Trophoblast cell (in vitro differentiated cells and primary cell): Measurements from ENCODE around the gene RRP9.

Source experiments
- DNase-seq, 2 donors: peaks; one replicate each; pipeline ENCODE4 v3.0.0-alpha.2; 2016
- H2AFZ ChIP-seq: 2 replicates; pipeline ENCODE4 v1.6.1; 2013; ENCODE audit warnings: low read length, moderate library complexity, mild to moderate bottlenecking; ENCODE audit not compliant: insufficient read depth, poor library complexity
- H2AK5ac ChIP-seq: 2 replicates; pipeline ENCODE4 v1.6.1; 2013; ENCODE audit warnings: mild to moderate bottlenecking, low read length
- H2BK120ac ChIP-seq: 2 replicates; pipeline ENCODE4 v1.6.1; 2013; ENCODE audit warnings: low read length, mild to moderate bottlenecking, moderate library complexity; ENCODE audit not compliant: insufficient read depth, poor library complexity
- H2BK12ac ChIP-seq: 2 replicates; pipeline ENCODE4 v1.6.1; 2013; ENCODE audit warnings: mild to moderate bottlenecking, low read length, moderate library complexity
- H2BK5ac ChIP-seq: 2 replicates; pipeline ENCODE4 v1.6.1; 2013; ENCODE audit warnings: low read length, low read depth, moderate library complexity, mild to moderate bottlenecking; ENCODE audit not compliant: poor library complexity
- H3K14ac ChIP-seq: 2 replicates; pipeline ENCODE4 v1.6.1; 2013; ENCODE audit warnings: mild to moderate bottlenecking, low read length
- H3K18ac ChIP-seq: 2 replicates; pipeline ENCODE4 v1.6.1; 2013; ENCODE audit warnings: mild to moderate bottlenecking, low read length
- H3K23ac ChIP-seq: 2 replicates; pipeline ENCODE4 v1.6.1; 2013; ENCODE audit warnings: low read length
- H3K27ac ChIP-seq: 2 replicates; pipeline ENCODE4 v1.5.1; 2013; ENCODE audit warnings: low read depth, mild to moderate bottlenecking, inconsistent platforms, low read length, moderate library complexity
- H3K27me3 ChIP-seq: 2 replicates; pipeline ENCODE4 v1.6.1; 2013; ENCODE audit warnings: inconsistent platforms, mild to moderate bottlenecking, low read length, moderate library complexity; ENCODE audit not compliant: insufficient read depth
- H3K36me3 ChIP-seq, 2 experiments: 1 replicate in 1 of 2; 2 replicates in 1 of 2; pipeline ENCODE4 v1.6.1; 2013; ENCODE audit warnings: low read length in 2 of 2, mild to moderate bottlenecking in 2 of 2, moderate library complexity in 1 of 2; ENCODE audit not compliant: insufficient read depth in 2 of 2, control insufficient read depth in 1 of 2
- H3K4ac ChIP-seq: 2 replicates; pipeline ENCODE4 v1.6.1; 2013; ENCODE audit warnings: low read depth, mild to moderate bottlenecking, low read length, moderate library complexity
- H3K4me1 ChIP-seq, 2 experiments: 1 replicate in 1 of 2; 2 replicates in 1 of 2; pipeline ENCODE4 v1.6.1; 2013; ENCODE audit warnings: low read length in 2 of 2, mild to moderate bottlenecking in 2 of 2, moderate library complexity in 1 of 2; ENCODE audit not compliant: insufficient read depth in 2 of 2, control insufficient read depth in 1 of 2
- H3K4me2 ChIP-seq: 2 replicates; pipeline ENCODE4 v1.6.1; 2013; ENCODE audit warnings: inconsistent platforms, mild to moderate bottlenecking, low read length, moderate library complexity
- H3K4me3 ChIP-seq: 2 replicates; pipeline ENCODE4 v1.5.1; 2013; ENCODE audit warnings: mild to moderate bottlenecking, low read depth, low read length, inconsistent platforms
- H3K79me1 ChIP-seq: one replicate; pipeline ENCODE4 v1.6.1; 2013; ENCODE audit warnings: low read length
- H3K79me2 ChIP-seq: 2 replicates; pipeline ENCODE4 v1.6.1; 2013; ENCODE audit warnings: low read length, mild to moderate bottlenecking; ENCODE audit not compliant: control insufficient read depth, insufficient read depth, poor library complexity
- H3K9ac ChIP-seq: 2 replicates; pipeline ENCODE4 v1.6.1; 2013; ENCODE audit warnings: mild to moderate bottlenecking, low read length
- H3K9me3 ChIP-seq: 2 replicates; pipeline ENCODE4 v1.6.1; 2013; ENCODE audit warnings: low read depth, mild to moderate bottlenecking, control low read depth, inconsistent platforms, low read length; ENCODE audit not compliant: insufficient read depth
- H4K12ac ChIP-seq: 2 replicates; pipeline ENCODE4 v1.6.1; 2013; ENCODE audit warnings: low read depth, mild to moderate bottlenecking, low read length, moderate library complexity
- H4K8ac ChIP-seq: 2 replicates; pipeline ENCODE4 v1.6.1; 2013; ENCODE audit warnings: low read depth, mild to moderate bottlenecking, low read length, moderate library complexity
- H4K91ac ChIP-seq: one replicate; pipeline ENCODE4 v1.6.1; 2013; ENCODE audit warnings: low read depth, mild to moderate bottlenecking, low read length, moderate library complexity
- WGBS: extraction: QIAGEN DNeasy Blood & Tissue Kit; methylation state at CpG from one replicate; pipeline ENCODE4 v1.1.7; 2013; ENCODE audit warnings: missing lambda C conversion rate; ENCODE audit not compliant: insufficient read length, insufficient coverage; ENCODE audit errors: extremely low coverage; 5-methylcytosine and 5-hydroxymethylcytosine counted together

Gene RRP9

GRCh38 chr3:51968883-51969678, 27.4 kb upstream of the RRP9 start:
- Histone ChIP-seq H3K4me3 (no peak overlapping the region), H2BK120ac (no peak overlapping the region), H2BK12ac (no peak overlapping the region), H3K4ac (no peak overlapping the region), H3K23ac (no peak overlapping the region), H3K27me3 (no peaks in the 10 kb centered on the region), H2AK5ac (no peak overlapping the region), H4K91ac (no peak overlapping the region), H3K36me3 (no peaks in the 10 kb centered on the region), H3K9ac (no peak overlapping the region), H2AFZ (no peak overlapping the region), H3K27ac (no peak overlapping the region), H3K4me2 (no peak overlapping the region), H4K8ac (no peak overlapping the region), H3K4me1 (peaks cover 17 to 27% of the 10 kb centered on the region in 2 experiments), H3K79me2 (peaks cover 12% of the 10 kb centered on the region), H4K12ac (no peak overlapping the region), H3K79me1 (peaks cover 17% of the 10 kb centered on the region), H2BK5ac (no peak overlapping the region), H3K14ac (no peak overlapping the region), H3K18ac (no peak overlapping the region), H3K9me3 (no peaks in the 10 kb centered on the region)
- no peak for DNase-seq
- no CpG with 5 or more reads among the region's 6 CpGs for WGBS

DNA sequence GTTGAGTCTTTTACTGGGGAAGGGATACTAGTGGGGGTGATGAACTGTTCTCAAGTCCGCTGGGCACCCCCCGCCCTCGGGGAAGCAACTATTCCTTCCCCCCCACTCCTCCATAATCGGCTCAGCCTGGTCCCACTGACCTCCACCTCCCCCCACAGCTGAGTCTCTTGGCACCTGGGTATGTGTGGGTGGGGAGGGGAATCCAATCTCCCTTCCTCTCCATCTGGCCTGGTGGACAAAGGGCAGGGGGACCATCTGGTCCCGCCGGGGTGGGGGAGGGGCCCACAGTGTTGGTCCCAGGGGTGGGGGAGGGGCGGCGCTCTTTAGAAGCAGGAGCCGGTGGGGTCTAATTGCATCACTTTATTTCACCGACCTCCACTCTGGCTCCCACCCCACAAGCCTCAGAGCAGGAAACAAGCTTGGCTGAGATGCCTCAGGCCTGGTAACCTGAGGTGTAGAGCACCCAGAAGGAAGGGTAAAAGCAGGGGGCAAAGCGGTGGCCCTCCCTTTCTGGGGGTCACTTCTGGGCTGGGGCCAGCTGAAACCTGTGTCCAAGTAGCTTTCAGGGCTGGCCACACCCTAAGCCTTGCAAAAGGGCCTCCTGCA, 26.6 kb upstream of the RRP9 start:
- Histone ChIP-seq H2BK5ac (peak overlapping the region; percentile 92), H3K27me3 (no peaks in the 10 kb centered on the region), H3K4me2 (peak overlapping the region; percentile 85), H3K9me3 (no peaks in the 10 kb centered on the region), H3K4me3 (peak overlapping the region; percentile 75), H3K27ac (peak overlapping the region; percentile 80), H3K23ac (no peak overlapping the region), H3K18ac (peak overlapping the region; percentile 99), H3K14ac (peak overlapping the region; percentile 100), H2AK5ac (peak overlapping the region; percentile 94), H3K36me3 (no peaks in the 10 kb centered on the region), H3K4ac (peak overlapping the region; percentile 87), H4K8ac (peak overlapping the region; percentile 98), H2BK120ac (peak overlapping the region; percentile 98), H2BK12ac (peak overlapping the region; percentile 80), H2AFZ (peak overlapping the region; percentile 93), H3K4me1 (peaks cover 13 to 23% of the 10 kb centered on the region in 2 experiments), H3K79me1 (peaks cover 13% of the 10 kb centered on the region), H3K79me2 (peaks cover 10% of the 10 kb centered on the region), H4K12ac (peak overlapping the region; percentile 98), H4K91ac (peak overlapping the region; percentile 98), H3K9ac (peak overlapping the region; percentile 75)
- DNase-seq: no peak
- no CpG with 5 or more reads among the region's 11 CpGs for WGBS

DNA sequence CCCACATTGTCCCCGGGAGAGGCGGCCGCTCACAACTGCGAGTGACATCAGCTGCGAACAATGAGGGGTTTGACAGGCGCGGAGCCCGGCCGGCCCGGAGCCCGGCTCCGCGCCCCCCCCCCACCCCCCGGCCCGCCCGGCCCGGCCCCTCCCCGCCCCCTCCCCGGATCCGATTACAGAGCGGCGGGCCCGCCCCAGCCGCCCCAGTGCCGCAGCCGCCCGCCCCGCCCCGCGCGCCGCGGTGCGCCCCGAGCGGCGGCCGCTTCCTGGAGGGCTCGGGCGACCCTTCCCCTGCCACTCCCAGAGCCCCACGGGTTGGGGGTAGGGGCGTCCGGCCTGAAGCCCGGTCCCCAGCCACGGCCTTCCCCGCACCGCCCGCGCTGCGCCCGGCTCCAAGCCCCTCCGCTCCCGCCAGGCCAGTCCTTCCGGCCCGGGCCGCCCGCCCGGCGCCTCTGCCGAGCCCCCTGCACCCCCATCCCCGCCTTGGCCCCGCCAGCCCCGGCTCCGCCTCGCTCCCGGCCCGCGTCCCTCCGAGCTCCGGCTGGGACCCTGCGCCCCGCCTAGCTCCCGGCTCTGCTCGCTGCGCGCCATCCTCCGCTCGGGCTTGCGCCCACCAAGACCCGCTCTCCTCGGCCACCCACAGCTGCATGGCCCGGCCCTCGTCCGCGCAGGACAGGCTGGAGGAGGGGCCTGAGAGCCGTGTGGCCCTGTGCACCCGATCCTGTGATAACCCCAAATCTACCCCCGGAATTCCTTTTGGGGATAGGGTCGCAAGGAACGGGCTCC, 25.9 kb upstream of the RRP9 start, which contains the start of gene PCBP4:
Gene PCBP4 (minus strand): TSS at position 71 of the 786 bp plus-strand sequence. CDS start 6,214 bp downstream, outside the sequence.
- peak within 1 kb of the TSS; percentile 92 for H2BK5ac ChIP-seq
- H3K36me3 ChIP-seq: peaks cover 0 to 2% of the 10 kb centered on the region in 2 experiments
- peak within 1 kb of the TSS; percentile 80 for H3K27ac ChIP-seq
- peak within 1 kb of the TSS; percentile 100 for H3K14ac ChIP-seq
- H4K91ac ChIP-seq: peak within 1 kb of the TSS; percentile 98
- DNase-seq: peak; percentile 51 to 70
- peaks cover 10% of the 10 kb centered on the region for H3K79me2 ChIP-seq
- peak within 1 kb of the TSS; percentile 75 for H3K9ac ChIP-seq
- H3K4ac ChIP-seq: peak within 1 kb of the TSS; percentile 87
- peak within 1 kb of the TSS; percentile 93 for H2AFZ ChIP-seq
- no CpG with 5 or more reads among the region's 90 CpGs for WGBS
- peak within 1 kb of the TSS; percentile 94 for H2AK5ac ChIP-seq
- H3K4me3 ChIP-seq: peak within 1 kb of the TSS; percentile 75
- peaks cover 13% of the 10 kb centered on the region for H3K79me1 ChIP-seq
- H4K8ac ChIP-seq: peak within 1 kb of the TSS; percentile 98
- H3K9me3 ChIP-seq: no peaks in the 10 kb centered on the region
- peaks cover 13 to 23% of the 10 kb centered on the region in 2 experiments for H3K4me1 ChIP-seq
- H3K27me3 ChIP-seq: no peaks in the 10 kb centered on the region
- peak within 1 kb of the TSS; percentile 98 for H2BK120ac ChIP-seq
- H3K23ac ChIP-seq: no peak within 1 kb of the TSS
- peak within 1 kb of the TSS; percentile 85 for H3K4me2 ChIP-seq
- H4K12ac ChIP-seq: peak within 1 kb of the TSS; percentile 98
- peak within 1 kb of the TSS; percentile 80 for H2BK12ac ChIP-seq
- H3K18ac ChIP-seq: peak within 1 kb of the TSS; percentile 99

DNA sequence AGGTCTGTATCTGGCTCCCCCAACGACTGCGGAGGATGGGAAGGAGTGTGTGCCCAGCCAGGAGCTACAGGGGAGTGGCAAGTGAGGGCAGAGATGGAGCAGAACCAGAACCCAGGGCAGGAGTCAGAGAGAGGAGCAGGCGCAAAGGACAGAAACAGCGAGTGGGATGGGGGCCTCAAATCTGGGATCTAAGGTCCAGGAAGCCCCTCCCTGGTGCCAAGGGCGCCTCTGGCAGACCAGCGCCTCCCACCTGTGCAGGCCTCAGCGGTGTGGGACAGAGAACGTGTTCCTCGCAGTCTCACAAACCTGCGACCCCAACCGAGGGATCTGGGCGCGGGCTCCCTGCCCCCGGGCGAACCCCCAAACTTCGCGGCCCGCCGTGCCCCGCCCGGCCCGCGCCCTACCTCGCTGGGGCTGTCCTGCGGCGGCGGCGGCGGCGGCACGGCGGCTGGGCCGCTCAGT, 25.2 kb upstream of the RRP9 start:
- H3K4me1 ChIP-seq: peaks cover 13 to 23% of the 10 kb centered on the region in 2 experiments
- peak overlapping the region; percentile 10 for H2BK5ac ChIP-seq
- H4K8ac ChIP-seq: peak overlapping the region; percentile 83
- peak overlapping the region; percentile 38 for H2BK12ac ChIP-seq
- H3K27ac ChIP-seq: peak overlapping the region; percentile 56
- peak overlapping the region; percentile 79 for H2AFZ ChIP-seq
- peaks cover 0 to 2% of the 10 kb centered on the region in 2 experiments for H3K36me3 ChIP-seq
- H3K9ac ChIP-seq: peak overlapping the region; percentile 0
- H3K27me3 ChIP-seq: no peaks in the 10 kb centered on the region
- peak overlapping the region; percentile 74 for H2BK120ac ChIP-seq
- peak overlapping the region; percentile 60 for H3K18ac ChIP-seq
- H3K23ac ChIP-seq: no peak overlapping the region
- no peak for DNase-seq
- peak overlapping the region; percentile 85 for H4K12ac ChIP-seq
- no CpG with 5 or more reads among the region's 33 CpGs for WGBS
- H2AK5ac ChIP-seq: peak overlapping the region; percentile 83
- peak overlapping the region; percentile 19 for H3K4ac ChIP-seq
- H3K9me3 ChIP-seq: no peaks in the 10 kb centered on the region
- H3K14ac ChIP-seq: peak overlapping the region; percentile 89
- H3K79me1 ChIP-seq: peaks cover 13% of the 10 kb centered on the region
- peaks cover 10% of the 10 kb centered on the region for H3K79me2 ChIP-seq
- H3K4me2 ChIP-seq: peak overlapping the region; percentile 62
- H3K4me3 ChIP-seq: peak overlapping the region; percentile 66
- H4K91ac ChIP-seq: peak overlapping the region; percentile 85
